Endothelial cell of umbilical vein (primary cell): ENCODE results near the gene SYT2. TPM values are rescaled to one million over a fixed set of nuclear protein-coding genes. Genes with fewer than 3 reads are reported as not detected.
A peak's percentile ranks its signal among the peaks of the same experiment; 100 is the strongest.

ENCODE experiments used
- BruUV-seq: library from RNA; stranded (reverse); fragments of 400-500 nt; replicated peaks from 2 replicates; lab custom pipeline; 2021; lab: Mats Ljungman, UMichigan
- CTCF ChIA-PET: fragments of 300-600, 350-600 bp; sonication (Branson Sonifier 250); formaldehyde crosslinking; loops from one replicate; lab custom pipeline; 2021; ENCODE audit warnings: antibody characterized with exemption, inconsistent platforms; lab: Charles Lee
- POLR2A ChIA-PET: fragments of 300-600, 350-600 bp; sonication (Branson Sonifier 250); formaldehyde crosslinking; loops from one replicate; lab custom pipeline; 2021; ENCODE audit warnings: antibody characterized with exemption, inconsistent platforms; lab: Charles Lee
- DNase-seq: peaks from one replicate; pipeline ENCODE4 v3.0.0-alpha.2; 2011; ENCODE audit warnings: low read depth, low spot score
- FAIRE-seq: peaks from 2 replicates; lab custom pipeline; 2011; peaks lifted over from hg19 to GRCh38; lab: Jason Lieb, UNC
- H2AFZ ChIP-seq: 2 replicates; pipeline ENCODE4 v1.6.0; 2012; ENCODE audit warnings: low read depth, low read length, control low read depth, inconsistent platforms
- H3K27ac ChIP-seq: 2 replicates; pipeline ENCODE4 v1.5.1; 2011; ENCODE audit warnings: low read depth, mild to moderate bottlenecking, control low read depth, low read length, moderate library complexity; ENCODE audit not compliant: insufficient read depth
- H3K27me3 ChIP-seq, 2 experiments: 2 replicates each; pipeline versions ENCODE4 v1.6.0 to v1.6.1; 2011; ENCODE audit warnings: low read length in 2 of 2, mixed read lengths in 1 of 2; ENCODE audit not compliant: control insufficient read depth in 2 of 2, insufficient read depth in 2 of 2
- H3K36me3 ChIP-seq, 2 experiments: 2 replicates in 1 of 2; 3 replicates in 1 of 2; pipeline ENCODE4 v1.5.1; 2011; ENCODE audit warnings: low read length in 2 of 2, mild to moderate bottlenecking in 1 of 2, moderate library complexity in 1 of 2; ENCODE audit not compliant: control insufficient read depth in 2 of 2, insufficient read depth in 2 of 2; ENCODE audit errors: extremely low read depth in 1 of 2
- H3K4me1 ChIP-seq: 3 replicates; pipeline ENCODE4 v1.5.1; 2011; ENCODE audit warnings: mild to moderate bottlenecking, low read length; ENCODE audit not compliant: control insufficient read depth, insufficient read depth; ENCODE audit errors: extremely low read depth
- H3K4me2 ChIP-seq: 2 replicates; pipeline ENCODE4 v1.6.1; 2011; ENCODE audit warnings: low read length, control low read depth, mixed read lengths; ENCODE audit not compliant: insufficient read depth
- H3K4me3 ChIP-seq, 3 experiments: fragments of 200-600 bp in 1 of 3; sonication (generic), shearing (Covaris generic) in 1 of 3; replicated peaks in 1 of 3; 2 replicates each; pipeline ENCODE4 v1.5.1; 2011 to 2016; ENCODE audit warnings: control low read depth in 3 of 3, low read length in 3 of 3, mild to moderate bottlenecking in 2 of 3, inconsistent platforms in 1 of 3, low read depth in 1 of 3, moderate library complexity in 1 of 3; ENCODE audit not compliant: insufficient read depth in 1 of 3
- H3K79me2 ChIP-seq: 2 replicates; pipeline ENCODE4 v1.6.0; 2012; ENCODE audit warnings: low read length, inconsistent platforms; ENCODE audit not compliant: control insufficient read depth, insufficient read depth
- H3K9ac ChIP-seq: replicated peaks from 2 replicates; pipeline ENCODE3; 2011; ENCODE audit warnings: low read length, control low read depth; ENCODE audit not compliant: insufficient read depth; ENCODE audit errors: extremely low read depth
- H3K9me1 ChIP-seq: replicated peaks from 3 replicates; pipeline ENCODE4 v1.6.0; 2011; ENCODE audit warnings: mild to moderate bottlenecking, low read length; ENCODE audit not compliant: control insufficient read depth, insufficient read depth; ENCODE audit errors: extremely low read depth
- H3K9me3 ChIP-seq: replicated peaks from 2 replicates; pipeline ENCODE4 v1.5.1; 2012; ENCODE audit warnings: low read length, inconsistent platforms; ENCODE audit not compliant: control insufficient read depth, insufficient read depth
- H4K20me1 ChIP-seq: replicated peaks from 2 replicates; pipeline ENCODE3; 2011; ENCODE audit warnings: mild to moderate bottlenecking, low read length; ENCODE audit not compliant: control insufficient read depth, insufficient read depth; ENCODE audit errors: extremely low read depth
- EZH2 ChIP-seq: IDR thresholded peaks from 2 replicates; pipeline ENCODE4 v1.6.1; 2012; ENCODE audit warnings: borderline replicate concordance, low read depth, mild to moderate bottlenecking, moderate library complexity, low read length, inconsistent platforms; ENCODE audit not compliant: severe bottlenecking
- GATA2 ChIP-seq: IDR thresholded peaks from 2 replicates; pipeline ENCODE4 v1.7.0; 2011; ENCODE audit warnings: low read depth, mild to moderate bottlenecking, moderate library complexity, mixed read lengths, low read length; ENCODE audit not compliant: insufficient read length, insufficient read depth
- MYC ChIP-seq: IDR thresholded peaks from one replicate; pipeline ENCODE4 v1.6.1; 2011; ENCODE audit warnings: mild to moderate bottlenecking, low read depth, low read length
- POLR2A ChIP-seq: IDR thresholded peaks from 2 replicates; pipeline ENCODE4 v1.6.1; 2012; ENCODE audit warnings: low read depth, mild to moderate bottlenecking, control low read depth, low read length
- dilution Hi-C: fragments of 300-500 bp; cut with MboI; formaldehyde crosslinking; loops from one replicate; pipeline ENCODE4 v1.15.0; 2019; ENCODE audit warnings: low sequenced_read_pairs; ENCODE audit not compliant: extremely low pct_ligation_motif_present
- intact Hi-C: fragments of 100-400 bp; cut with micrococcal nuclease; formaldehyde crosslinking; loops from one replicate; pipeline ENCODE4 v1.10.0; 2022
- polyA plus RNA-seq, 4 experiments: library from polyadenylated mRNA; depleted of rRNA in 3 of 4; stranded (reverse) in 3 of 4; unstranded in 1 of 4; fragments of >200 nt; gene quantifications; 2 replicates each; pipeline versions ENCODE4 v1.2.1 to v1.2.3, GENCODE V29; 2011 to 2012; ENCODE audit warnings: missing spikeins in 1 of 4
- total RNA-seq: library from RNA; stranded (reverse); gene quantifications from 2 replicates; pipeline ENCODE4 v1.2.3, GENCODE V29; 2021
- TF ChIP-seq, protein P1 (sequence below), 2 donors: IDR thresholded peaks; 1 replicate in 1 of 2; 2 replicates in 1 of 2; pipeline ENCODE4 v1.5.1; 2011; ENCODE audit warnings: low read length in 2 of 2, mild to moderate bottlenecking in 2 of 2, moderate library complexity in 2 of 2, control low read depth in 1 of 2, inconsistent platforms in 1 of 2, low read depth in 1 of 2; ENCODE audit not compliant: insufficient read depth in 1 of 2; ENCODE audit errors: extremely low read depth in 1 of 2

Gene SYT2
- total and polyA plus RNA-seq, 2 donors (not counting 3 experiments of a cell fraction or from before 2014, with no cell fraction given), result not detected

GRCh38 chr1:202642619-202643291 lies 67.5 kb downstream of the SYT2 start:
- H3K27ac ChIP-seq, result no peak overlapping the region
- BruUV-seq, result no TSS peak
- no peak for FAIRE-seq
- CTCF ChIA-PET, result no interaction called here
- POLR2A ChIA-PET, result no interaction called here
- H3K4me1 ChIP-seq, result no peaks in the 10 kb centered on the region
- no peaks in the 10 kb centered on the region for H3K9me3 ChIP-seq
- no peaks in the 10 kb centered on the region for H3K36me3 ChIP-seq
- no peak overlapping the region for H3K4me3 ChIP-seq
- DNase-seq, result no peak
- no peak overlapping the region for H2AFZ ChIP-seq
- no peaks in the 10 kb centered on the region for H4K20me1 ChIP-seq
- dilution Hi-C loops, result no loop called here
- no peaks in the 10 kb centered on the region for H3K9me1 ChIP-seq
- H3K9ac ChIP-seq, result no peak overlapping the region
- intact Hi-C loops, result no loop called here
- no peaks in the 10 kb centered on the region for H3K79me2 ChIP-seq
- no peak overlapping the region for H3K4me2 ChIP-seq
- no peak for TF ChIP-seq POLR2A
- peak; percentile 94 for TF ChIP-seq EZH2
- TF ChIP-seq, protein P1, sequence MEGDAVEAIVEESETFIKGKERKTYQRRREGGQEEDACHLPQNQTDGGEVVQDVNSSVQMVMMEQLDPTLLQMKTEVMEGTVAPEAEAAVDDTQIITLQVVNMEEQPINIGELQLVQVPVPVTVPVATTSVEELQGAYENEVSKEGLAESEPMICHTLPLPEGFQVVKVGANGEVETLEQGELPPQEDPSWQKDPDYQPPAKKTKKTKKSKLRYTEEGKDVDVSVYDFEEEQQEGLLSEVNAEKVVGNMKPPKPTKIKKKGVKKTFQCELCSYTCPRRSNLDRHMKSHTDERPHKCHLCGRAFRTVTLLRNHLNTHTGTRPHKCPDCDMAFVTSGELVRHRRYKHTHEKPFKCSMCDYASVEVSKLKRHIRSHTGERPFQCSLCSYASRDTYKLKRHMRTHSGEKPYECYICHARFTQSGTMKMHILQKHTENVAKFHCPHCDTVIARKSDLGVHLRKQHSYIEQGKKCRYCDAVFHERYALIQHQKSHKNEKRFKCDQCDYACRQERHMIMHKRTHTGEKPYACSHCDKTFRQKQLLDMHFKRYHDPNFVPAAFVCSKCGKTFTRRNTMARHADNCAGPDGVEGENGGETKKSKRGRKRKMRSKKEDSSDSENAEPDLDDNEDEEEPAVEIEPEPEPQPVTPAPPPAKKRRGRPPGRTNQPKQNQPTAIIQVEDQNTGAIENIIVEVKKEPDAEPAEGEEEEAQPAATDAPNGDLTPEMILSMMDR (IDR thresholded peaks at IDR 0.05; ENCODE audit: extremely low read depth in 1 of 2, insufficient read depth in 1 of 2, low read depth in 1 of 2, low read length in 2 of 2), result no peak
- no peak for TF ChIP-seq MYC
- peaks cover 55 to 64% of the 10 kb centered on the region in 2 experiments for H3K27me3 ChIP-seq

GRCh38 chr1:202642212-202642611 lies 68.0 kb downstream of the SYT2 start:
- intact Hi-C loops (no loop called here), dilution Hi-C loops (no loop called here)
- H3K4me1 ChIP-seq, result no peaks in the 10 kb centered on the region
- no peaks in the 10 kb centered on the region for H3K9me3 ChIP-seq
- DNase-seq (no peak), FAIRE-seq (no peak)
- POLR2A ChIA-PET, result no interaction called here
- no TSS peak for BruUV-seq
- peaks cover 53 to 60% of the 10 kb centered on the region in 2 experiments for H3K27me3 ChIP-seq
- CTCF ChIA-PET, result no interaction called here
- H2AFZ ChIP-seq, result no peak overlapping the region
- H3K9ac ChIP-seq, result no peak overlapping the region
- no peaks in the 10 kb centered on the region for H4K20me1 ChIP-seq
- H3K4me3 ChIP-seq, result no peak overlapping the region
- H3K36me3 ChIP-seq, result no peaks in the 10 kb centered on the region
- no peaks in the 10 kb centered on the region for H3K79me2 ChIP-seq
- no peaks in the 10 kb centered on the region for H3K9me1 ChIP-seq
- TF ChIP-seq GATA2, result no peak
- no peak overlapping the region for H3K4me2 ChIP-seq
- H3K27ac ChIP-seq, result no peak overlapping the region
